NOMO-1 treated with dmso at 0.1 percent for 144 hours (cell line): ENCODE measurements around the gene CCDC158.
"Not testable (repeated sequence)": the region's sequence is repeated elsewhere in the genome, so short reads cannot be mapped to it uniquely, and the experiment has no call there.

Experiments used
- DNase-seq: peaks from one replicate; lab custom pipeline; 2025; ENCODE audit not compliant: unreplicated experiment; lab: John Stamatoyannopoulos, UW

CCDC158 gene

DNA sequence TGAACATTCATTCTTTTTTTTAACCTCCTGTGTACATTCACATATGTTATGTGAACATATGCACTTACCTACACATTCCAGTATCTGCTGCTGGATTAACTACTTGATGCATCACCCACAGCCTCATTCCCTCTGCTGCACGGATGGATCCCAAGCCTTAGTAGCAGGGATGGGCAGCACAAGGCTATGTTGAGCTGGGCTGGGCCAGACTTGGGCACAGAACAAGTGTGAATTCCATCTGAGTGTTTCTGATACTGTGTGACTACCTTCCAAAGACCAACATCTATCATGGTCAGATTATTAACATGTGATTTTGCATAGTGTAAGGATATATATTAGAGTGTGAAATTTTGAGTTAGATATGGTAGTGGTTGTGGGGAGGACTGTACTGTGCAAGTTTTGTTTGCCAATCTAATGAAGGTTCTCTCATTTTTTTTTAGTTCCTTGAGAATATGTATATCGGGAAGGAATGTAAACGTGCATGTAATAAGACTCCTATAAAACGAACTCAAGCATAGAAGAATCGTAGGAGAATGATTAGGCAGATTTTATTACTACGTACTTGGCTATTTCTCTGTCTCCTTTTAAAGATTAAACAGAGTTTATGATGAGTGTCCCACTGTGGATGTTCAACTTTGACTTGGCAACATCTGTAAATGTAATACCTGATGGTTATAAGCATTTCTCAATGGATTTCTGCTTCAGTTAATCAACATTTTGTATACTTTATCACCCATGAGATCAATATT lies 137.8 kb downstream of the CCDC158 start:
- DNase-seq = no peak

DNA sequence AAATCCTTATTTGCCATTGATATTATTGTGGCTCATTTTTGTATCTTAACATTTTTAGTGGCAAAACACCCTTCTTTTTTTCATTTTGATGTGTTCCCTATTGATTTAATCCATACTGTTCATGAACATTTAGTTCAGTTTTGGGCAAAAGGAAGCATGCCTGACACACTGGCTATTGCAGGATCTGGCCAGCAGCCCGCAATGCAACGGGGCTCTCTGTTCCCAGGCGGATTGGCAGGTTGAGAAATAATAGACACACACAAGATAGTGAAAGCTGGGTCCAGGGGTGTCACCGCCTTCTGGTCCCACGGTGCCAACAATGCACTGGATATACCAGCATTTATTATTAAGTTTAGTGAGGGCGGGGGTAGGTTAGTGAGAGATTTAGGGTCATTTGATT lies 139.3 kb downstream of the CCDC158 start:
- DNase-seq = not testable (repeated sequence)

DNA sequence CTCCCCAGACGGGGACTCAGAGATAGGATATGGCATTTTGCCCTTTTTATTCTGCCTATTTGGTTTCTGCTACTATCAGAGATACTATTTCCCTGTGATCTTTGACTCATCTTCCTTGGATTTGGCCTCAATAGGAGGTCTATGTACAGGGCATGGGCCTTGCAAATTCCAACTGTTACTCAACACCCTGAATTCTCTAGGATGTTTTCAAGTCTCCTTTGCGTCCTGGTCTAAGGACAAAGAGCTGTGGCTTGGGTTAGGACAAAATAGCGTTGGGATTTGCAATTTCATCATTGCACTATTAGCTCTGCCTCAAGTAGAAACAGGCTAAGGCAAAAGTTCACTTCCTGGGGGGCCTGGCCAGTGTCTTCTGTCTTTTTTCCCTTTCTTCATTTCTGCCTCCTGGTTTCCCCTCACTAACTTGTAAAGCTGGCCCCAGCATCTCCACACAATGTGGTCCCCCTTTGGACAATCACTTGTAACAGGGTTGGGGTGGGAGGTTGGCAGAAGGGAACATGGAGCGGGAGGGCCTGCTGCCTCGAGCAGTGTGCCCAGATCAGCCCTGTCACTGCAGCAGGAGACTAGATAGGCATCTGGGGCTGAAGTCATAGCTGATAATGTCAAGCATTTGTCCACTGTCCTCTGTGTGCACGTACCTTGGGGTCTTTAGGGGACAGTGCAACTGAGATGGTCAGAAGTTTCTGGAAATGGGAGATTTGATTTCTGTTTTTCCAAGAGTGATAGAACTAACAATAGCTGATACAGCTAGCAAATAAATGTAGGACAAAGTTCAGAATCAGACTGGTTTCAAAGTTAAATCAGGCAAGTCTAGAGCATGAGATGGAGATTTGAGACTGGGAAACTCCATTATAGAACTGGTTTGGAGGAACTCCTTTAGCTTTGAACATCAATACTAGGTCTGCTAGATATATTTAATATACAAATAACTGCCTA lies 140.2 kb downstream of the CCDC158 start:
- no peak for DNase-seq

DNA sequence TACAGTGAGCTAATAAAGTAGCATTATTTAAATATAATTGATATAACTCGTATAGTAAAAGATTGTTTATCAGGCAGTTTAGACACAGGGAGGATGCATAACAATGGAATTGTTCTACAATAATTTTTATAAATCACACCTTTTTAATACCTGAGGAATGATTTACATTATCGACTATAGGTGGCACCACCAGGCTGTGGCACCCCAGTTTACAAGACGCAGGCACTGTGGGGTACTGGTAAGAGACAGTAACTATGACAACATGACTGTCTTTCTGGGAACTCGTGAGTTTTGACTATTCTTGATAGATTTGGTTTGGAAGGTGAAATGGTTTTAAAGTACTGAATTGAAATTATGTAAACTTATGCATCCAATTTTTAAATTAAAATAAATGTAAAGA lies 141.5 kb downstream of the CCDC158 start:
- DNase-seq = no peak

DNA sequence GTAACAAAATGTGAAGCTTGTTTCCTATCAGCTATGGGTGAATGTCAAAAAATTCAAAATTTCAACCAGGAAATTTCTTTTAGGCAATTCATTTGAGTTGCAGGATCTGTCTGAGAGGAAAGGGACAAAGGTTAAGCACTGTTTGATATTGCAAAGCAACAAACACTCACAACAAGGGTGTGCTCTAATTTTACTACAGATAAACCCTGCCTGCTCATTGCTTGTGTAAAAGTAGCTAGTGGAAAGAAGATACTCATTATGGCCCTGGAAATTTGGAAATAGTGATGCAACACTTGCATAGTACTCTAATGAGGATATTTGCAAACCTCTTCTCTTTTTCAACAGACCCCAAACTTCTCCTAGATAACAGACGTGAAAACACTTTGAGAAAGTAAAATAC lies 142.4 kb downstream of the CCDC158 start:
- peak; percentile 51 for DNase-seq

DNA sequence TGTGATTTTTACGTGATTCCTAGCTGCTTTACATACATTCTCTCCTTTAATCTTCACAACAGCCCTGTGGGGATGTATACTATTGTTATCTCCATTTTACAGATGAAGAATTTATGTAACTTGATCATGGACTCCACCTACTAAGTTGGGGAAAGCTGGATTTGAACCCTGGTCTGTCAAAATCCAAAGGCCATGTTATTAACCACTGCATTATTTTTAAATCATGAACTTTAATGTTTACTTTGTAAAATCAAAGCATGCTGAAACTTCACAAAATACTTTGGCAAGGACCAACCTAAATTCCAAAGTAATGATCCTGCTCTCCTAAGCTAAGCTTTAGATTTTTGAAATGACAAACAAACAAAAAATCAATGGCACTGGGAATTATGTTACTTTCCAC lies 143.3 kb downstream of the CCDC158 start:
- DNase-seq = no peak

DNA sequence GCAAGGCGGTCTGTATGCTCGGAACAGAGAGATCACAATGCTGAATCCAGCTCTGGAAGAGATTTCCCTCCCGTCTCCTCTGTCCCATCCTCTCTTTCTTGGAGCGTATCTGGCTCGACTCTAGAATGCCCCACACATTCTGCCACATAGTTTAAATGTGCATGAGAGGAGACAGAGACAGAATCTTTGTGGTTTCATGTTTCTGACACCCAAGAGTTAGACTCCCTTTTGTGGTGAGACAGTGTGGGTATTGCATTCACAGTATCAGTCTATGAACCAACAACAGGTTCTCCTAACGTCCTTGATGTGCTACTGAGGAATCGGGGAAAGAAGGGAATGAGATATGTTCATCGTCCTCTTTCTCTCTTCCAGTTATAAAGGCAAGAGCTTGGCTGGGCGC lies 144.1 kb downstream of the CCDC158 start:
- DNase-seq = no peak

DNA sequence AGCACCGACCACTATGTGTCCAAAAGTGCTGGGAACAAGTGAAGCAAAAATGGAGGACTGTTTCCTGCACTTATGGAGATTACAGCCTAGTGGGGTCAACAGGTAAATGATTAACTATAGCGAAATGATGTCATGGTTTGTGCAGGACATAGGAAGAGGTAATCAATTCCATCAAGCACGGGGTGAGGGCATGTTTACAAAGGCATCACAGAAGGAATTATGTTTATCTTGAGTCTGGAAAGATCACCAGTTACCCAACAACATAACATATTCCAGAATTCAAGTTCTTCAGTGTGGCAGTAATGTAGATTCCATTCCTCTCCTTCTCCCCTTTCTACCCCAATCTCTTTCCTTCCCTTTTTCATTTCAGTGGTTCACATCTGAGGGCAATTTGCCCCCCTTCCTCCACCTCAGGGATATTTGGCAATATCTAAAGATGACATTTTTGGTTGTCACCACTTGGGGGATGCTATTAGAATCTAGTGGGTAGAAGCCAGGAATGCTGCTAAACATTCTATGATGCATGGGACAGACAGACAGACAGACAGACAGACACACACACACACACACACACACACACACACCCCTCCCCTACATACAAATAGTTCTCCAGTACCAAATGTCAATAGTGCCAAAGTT lies 145.3 kb downstream of the CCDC158 start:
- peak; percentile 51 for DNase-seq

DNA sequence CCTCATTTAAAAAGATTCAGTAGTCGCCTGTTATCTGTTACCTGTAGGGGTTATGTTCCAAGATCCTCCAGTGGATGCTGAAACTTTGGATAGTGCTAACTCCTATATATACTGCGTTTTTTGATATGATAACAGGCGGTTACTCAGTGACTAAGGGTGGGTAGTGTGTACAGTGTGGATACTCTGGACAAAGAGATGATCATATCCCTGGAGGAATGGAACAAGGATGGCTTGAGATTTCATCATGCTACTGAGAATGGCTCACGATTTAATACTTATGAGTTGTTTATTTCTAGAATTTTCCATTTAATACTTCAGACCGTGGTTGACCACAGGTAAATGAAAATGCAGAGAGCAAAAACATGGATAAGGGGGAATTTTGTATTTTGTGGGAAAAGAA lies 147.9 kb downstream of the CCDC158 start:
- no peak for DNase-seq

DNA sequence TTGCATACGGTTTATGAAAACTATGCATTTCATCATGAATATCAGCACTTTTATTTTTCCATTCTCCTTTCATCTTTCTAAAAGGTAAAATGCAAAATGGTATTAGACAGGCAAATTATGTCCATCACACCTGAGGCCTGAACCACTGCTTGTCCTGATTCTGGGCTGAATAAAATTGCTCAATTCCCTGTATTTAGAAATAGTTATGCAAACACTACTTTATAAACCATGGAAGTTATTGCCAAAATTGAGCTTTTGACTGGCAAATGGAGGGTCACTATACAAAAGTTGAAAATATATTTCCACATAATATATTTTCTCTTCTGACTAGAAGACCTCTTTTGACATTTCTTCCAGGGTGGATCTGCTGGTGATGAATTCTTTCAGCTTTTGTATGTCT lies 148.4 kb downstream of the CCDC158 start:
- DNase-seq = no peak

DNA sequence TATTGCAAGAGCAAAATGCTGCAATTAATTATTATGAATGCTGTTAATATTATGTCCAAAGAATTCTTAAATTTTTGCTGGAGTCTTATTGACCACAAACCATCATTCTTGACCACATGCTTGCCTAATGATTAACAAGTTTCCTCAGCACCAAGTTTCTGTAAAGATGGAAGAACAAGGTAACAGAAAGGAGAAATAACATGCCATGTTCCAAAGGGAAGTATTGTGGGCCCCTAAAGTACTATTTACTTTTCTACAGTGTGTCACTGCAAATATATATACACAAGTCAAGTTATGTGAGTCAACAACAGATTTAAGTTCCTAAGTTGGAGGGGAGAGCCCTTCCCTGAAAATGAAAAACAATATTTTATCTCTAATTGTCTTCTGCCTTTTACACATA lies 148.9 kb downstream of the CCDC158 start:
- no peak for DNase-seq

DNA sequence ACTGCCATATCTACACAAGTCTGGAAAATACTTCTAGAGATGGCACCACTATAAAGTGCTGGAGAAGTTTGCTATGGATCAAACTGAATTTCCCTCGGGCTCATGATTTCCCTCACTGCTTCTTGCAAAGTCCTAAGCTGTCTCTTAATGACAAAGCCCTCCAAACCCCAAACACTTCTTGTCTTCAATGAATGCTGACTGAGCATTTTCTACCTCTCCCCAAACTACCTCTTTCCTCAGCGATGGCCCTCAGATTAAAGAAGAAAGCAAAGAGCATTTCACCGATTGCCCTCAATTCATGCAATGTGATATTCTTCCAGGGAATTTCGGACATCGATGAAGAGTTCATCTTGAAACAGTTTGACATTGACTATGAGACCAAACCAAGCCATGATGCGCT lies 149.7 kb downstream of the CCDC158 start:
- no peak for DNase-seq

DNA sequence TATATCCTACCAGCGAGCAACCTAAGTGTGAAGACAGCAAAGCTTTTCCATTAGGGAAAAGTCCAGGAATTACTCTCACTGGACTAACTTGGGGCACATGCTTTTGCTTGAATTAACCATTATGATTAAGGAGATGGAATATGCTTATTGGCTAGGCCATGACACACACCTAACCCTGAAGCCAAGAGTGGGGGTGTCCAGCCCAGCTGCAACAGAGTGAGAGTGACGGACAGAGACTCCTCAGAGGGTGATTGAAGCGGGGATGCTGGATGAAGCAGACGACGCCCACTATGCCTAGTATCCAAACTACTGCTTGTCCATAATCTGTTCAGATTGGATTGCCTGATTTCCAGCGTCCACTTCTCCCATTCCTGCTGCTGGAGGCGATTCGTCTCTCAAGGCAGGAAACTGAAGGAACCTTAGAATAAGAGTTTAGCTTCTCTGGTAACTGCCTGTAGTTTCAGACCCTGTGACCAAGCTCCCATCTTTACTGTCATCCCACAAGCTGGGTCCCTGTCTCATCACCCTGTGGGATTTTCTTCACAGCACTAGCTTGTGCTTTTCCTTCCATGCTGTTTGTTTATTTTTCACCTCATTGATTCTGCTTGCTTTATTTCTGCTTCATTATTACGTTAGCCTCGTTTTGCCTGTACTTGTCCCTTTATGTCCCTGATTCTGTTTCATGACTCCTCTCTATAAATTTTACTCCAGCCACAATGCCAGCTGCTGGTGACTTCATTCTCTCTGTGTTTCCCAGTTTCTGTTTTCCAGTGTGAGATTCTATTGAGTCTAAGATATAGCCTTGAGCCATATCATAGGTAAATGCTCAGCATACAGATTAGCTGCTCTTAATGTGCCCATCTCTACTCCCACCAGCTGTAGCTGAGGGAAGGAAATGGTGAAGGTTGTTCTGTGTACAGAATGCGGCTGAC lies 150.4 kb downstream of the CCDC158 start:
- DNase-seq = no peak

DNA sequence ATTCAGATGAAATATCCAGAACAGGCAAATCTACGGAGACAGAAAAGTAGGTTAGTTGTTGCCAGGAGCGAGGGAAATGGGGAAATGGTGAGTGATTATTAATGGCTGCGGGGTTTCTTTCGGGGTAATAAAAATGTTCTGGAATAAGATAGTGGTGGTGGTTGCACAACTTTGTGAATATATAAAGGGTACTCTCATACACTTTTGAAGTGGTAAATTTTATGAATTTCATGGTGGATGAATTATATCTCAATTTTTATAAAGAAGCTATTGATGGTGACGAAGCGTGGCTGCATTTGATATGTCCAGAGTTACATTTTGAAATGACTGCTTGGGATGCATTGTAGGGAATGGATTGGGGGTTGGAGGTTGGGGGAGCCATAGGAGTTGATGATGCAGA lies 153.1 kb downstream of the CCDC158 start:
- no peak for DNase-seq

DNA sequence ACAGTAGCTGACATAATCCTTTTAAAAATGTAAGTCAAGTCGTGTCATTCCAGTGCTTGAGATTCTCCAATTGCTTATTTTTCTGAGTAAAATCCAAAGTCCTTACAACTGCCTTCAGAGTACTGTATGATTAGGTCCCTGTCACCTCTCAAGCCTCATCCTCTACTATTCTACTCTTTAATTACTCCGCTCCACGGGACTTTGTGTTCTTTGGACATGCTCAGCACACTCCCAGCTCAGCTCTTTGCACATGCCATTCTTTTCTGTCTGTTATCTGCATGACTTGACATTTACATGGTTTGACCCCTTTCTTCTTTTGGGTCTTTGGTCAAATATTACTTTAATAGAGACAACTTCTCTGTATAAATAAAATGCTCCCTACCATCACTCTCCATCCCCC lies 154.3 kb downstream of the CCDC158 start:
- DNase-seq = no peak

DNA sequence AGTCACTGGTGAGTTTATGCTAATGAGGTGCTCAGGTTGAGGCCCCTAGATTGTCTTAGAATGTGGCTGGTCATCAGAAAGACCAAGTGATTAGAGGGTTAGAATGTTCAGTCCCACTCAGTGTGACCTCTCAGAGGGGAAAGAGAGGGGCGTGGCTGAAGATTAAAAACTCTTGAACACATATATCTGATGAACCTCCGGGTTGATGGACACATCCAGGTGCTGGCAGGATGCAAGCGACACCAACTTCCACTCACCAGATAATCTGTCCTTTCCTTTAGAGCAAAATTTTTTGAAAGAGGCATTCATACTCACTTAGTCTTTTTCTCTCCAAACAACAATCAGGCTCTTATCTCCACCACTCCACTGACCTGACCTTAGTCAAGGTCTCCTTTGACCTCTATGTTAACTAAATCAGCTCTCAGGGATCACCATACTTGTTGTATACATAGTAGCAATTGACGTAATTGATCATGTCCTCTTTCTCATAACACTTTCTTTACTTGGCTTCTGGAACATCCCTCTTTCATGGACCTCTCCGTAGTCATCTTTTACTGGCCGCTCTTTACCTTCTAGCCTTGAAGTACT lies 155.2 kb downstream of the CCDC158 start:
- no peak for DNase-seq
